Bronchial epithelial cell (primary cell): ENCODE data around the gene CFAP54. TPM values are rescaled to one million over a fixed set of nuclear protein-coding genes. Genes with fewer than 3 reads are reported as not detected.

Source experiments
- DNase-seq: peaks from one replicate; pipeline ENCODE4 v3.0.0-alpha.2; 2010; ENCODE audit warnings: low read depth
- FAIRE-seq: peaks from 2 replicates; lab custom pipeline; 2011; peaks lifted over from hg19 to GRCh38; lab: Jason Lieb, UNC
- H3K27me3 ChIP-seq: 2 replicates; pipeline ENCODE4 v1.5.1; 2011; ENCODE audit warnings: low read length; ENCODE audit not compliant: control insufficient read depth, insufficient read depth
- H3K36me3 ChIP-seq: 2 replicates; pipeline ENCODE4 v1.5.1; 2011; ENCODE audit warnings: low read length; ENCODE audit not compliant: control insufficient read depth, insufficient read depth
- H3K4me3 ChIP-seq: 2 replicates; pipeline ENCODE4 v1.5.1; 2011; ENCODE audit warnings: mild to moderate bottlenecking, low read depth, low read length, control low read depth
- CTCF ChIP-seq: IDR thresholded peaks from 2 replicates; pipeline ENCODE4 v1.5.1; 2011; ENCODE audit warnings: mild to moderate bottlenecking, moderate library complexity, low read length, control low read depth, inconsistent platforms; ENCODE audit not compliant: insufficient read depth, severe bottlenecking
- total RNA-seq: library from RNA; depleted of rRNA; stranded (reverse); fragments of >200 nt; gene quantifications from 2 replicates; pipeline ENCODE4 v1.2.1, GENCODE V29; 2014

Gene CFAP54
- total RNA-seq, 1 donor from 2014 or later: 0.26 TPM

- Histone ChIP-seq H3K4me3 (no peak overlapping the region), H3K27me3 (no peaks in the 10 kb centered on the region), H3K36me3 (no peaks in the 10 kb centered on the region)
- no peak for FAIRE-seq
- TF ChIP-seq CTCF: no peak
- DNase-seq: no peak
Observed at GRCh38 chr12:96472384-96472783, 17.0 kb upstream of the CFAP54 start.

- no peaks in the 10 kb centered on the region for H3K27me3 ChIP-seq
- H3K4me3 ChIP-seq: no peak overlapping the region
- no peaks in the 10 kb centered on the region for H3K36me3 ChIP-seq
- DNase-seq (peak; percentile 32), FAIRE-seq (no peak)
- no peak for TF ChIP-seq CTCF
Observed at GRCh38 chr12:96473394-96474093, 15.8 kb upstream of the CFAP54 start.

GRCh38 chr12:96474206-96474605 is 15.2 kb upstream of the CFAP54 start:
- DNase-seq (no peak), FAIRE-seq (no peak)
- no peaks in the 10 kb centered on the region for H3K27me3 ChIP-seq
- H3K36me3 ChIP-seq: no peaks in the 10 kb centered on the region
- no peak overlapping the region for H3K4me3 ChIP-seq
- no peak for TF ChIP-seq CTCF

- no peak for FAIRE-seq
- H3K27me3 ChIP-seq: no peaks in the 10 kb centered on the region
- no peak overlapping the region for H3K4me3 ChIP-seq
- no peak for TF ChIP-seq CTCF
- no peaks in the 10 kb centered on the region for H3K36me3 ChIP-seq
- no peak for DNase-seq
Observed at GRCh38 chr12:96478011-96478410, 11.4 kb upstream of the CFAP54 start.

GRCh38 chr12:96482086-96482485 is 7.3 kb upstream of the CFAP54 start:
- TF ChIP-seq CTCF: no peak
- Histone ChIP-seq H3K36me3 (no peaks in the 10 kb centered on the region), H3K27me3 (no peaks in the 10 kb centered on the region), H3K4me3 (no peak overlapping the region)
- FAIRE-seq (no peak), DNase-seq (peak; percentile 59)

- TF ChIP-seq CTCF: no peak
- H3K27me3 ChIP-seq: no peaks in the 10 kb centered on the region
- FAIRE-seq (no peak), DNase-seq (peak; percentile 38)
- H3K36me3 ChIP-seq: no peaks in the 10 kb centered on the region
- H3K4me3 ChIP-seq: no peak overlapping the region
Observed at GRCh38 chr12:96483116-96483515, 6.3 kb upstream of the CFAP54 start.
